KMS-11 (cell line): ENCODE results near the gene LOC128125822.

ENCODE experiments used
- H2AFZ ChIP-seq: fragments of 200-600 bp; sonication (generic); 2 replicates; pipeline ENCODE4 v1.6.1; 2016; ENCODE audit warnings: antibody characterized with exemption, mixed run types, low read depth
- H3K27ac ChIP-seq: fragments of 200-600 bp; sonication (generic); 2 replicates; pipeline ENCODE4 v1.6.1; 2016; ENCODE audit warnings: mild to moderate bottlenecking, mixed run types
- H3K27me3 ChIP-seq: fragments of 200-600 bp; sonication (generic); 2 replicates; pipeline ENCODE4 v1.6.1; 2017; ENCODE audit warnings: mild to moderate bottlenecking, low read depth, mixed run types, moderate library complexity; ENCODE audit not compliant: insufficient read depth
- H3K36me3 ChIP-seq: fragments of 200-600 bp; sonication (generic); 2 replicates; pipeline ENCODE4 v1.6.1; 2017; ENCODE audit warnings: mild to moderate bottlenecking, mixed run types; ENCODE audit not compliant: insufficient read depth
- H3K4me1 ChIP-seq: fragments of 200-600 bp; sonication (generic); 2 replicates; pipeline ENCODE4 v1.6.1; 2016; ENCODE audit warnings: mild to moderate bottlenecking, low read depth, mixed run types; ENCODE audit not compliant: poor library complexity, severe bottlenecking
- H3K4me2 ChIP-seq: fragments of 200-600 bp; sonication (generic); 2 replicates; pipeline ENCODE4 v1.7.0; 2016; ENCODE audit warnings: mild to moderate bottlenecking, mixed run types
- H3K4me3 ChIP-seq: fragments of 200-600 bp; sonication (generic); IDR thresholded peaks from 2 replicates; pipeline ENCODE4 v1.6.1; 2017; ENCODE audit warnings: low read depth, low read length, mixed read lengths; ENCODE audit not compliant: insufficient read depth
- H3K79me2 ChIP-seq: fragments of 200-600 bp; sonication (generic); 2 replicates; pipeline ENCODE4 v1.6.1; 2016; ENCODE audit warnings: low read depth, mixed run types; ENCODE audit not compliant: insufficient read depth
- H3K9ac ChIP-seq: fragments of 200-600 bp; sonication (generic); 2 replicates; pipeline ENCODE4 v1.6.1; 2016; ENCODE audit warnings: mild to moderate bottlenecking, mixed run types
- H4K20me1 ChIP-seq: fragments of 200-600 bp; sonication (generic); 2 replicates; pipeline ENCODE4 v1.6.1; 2016; ENCODE audit warnings: mild to moderate bottlenecking, mixed run types; ENCODE audit not compliant: insufficient read depth
- TF ChIP-seq, protein P1 (sequence below): fragments of 200-600 bp; sonication (generic); conservative IDR thresholded peaks from 2 replicates; pipeline ENCODE4 v1.6.1; 2017; ENCODE audit warnings: low read depth, mild to moderate bottlenecking, antibody characterized with exemption, low read length, moderate library complexity, mixed read lengths

The LOC128125822 gene

DNA sequence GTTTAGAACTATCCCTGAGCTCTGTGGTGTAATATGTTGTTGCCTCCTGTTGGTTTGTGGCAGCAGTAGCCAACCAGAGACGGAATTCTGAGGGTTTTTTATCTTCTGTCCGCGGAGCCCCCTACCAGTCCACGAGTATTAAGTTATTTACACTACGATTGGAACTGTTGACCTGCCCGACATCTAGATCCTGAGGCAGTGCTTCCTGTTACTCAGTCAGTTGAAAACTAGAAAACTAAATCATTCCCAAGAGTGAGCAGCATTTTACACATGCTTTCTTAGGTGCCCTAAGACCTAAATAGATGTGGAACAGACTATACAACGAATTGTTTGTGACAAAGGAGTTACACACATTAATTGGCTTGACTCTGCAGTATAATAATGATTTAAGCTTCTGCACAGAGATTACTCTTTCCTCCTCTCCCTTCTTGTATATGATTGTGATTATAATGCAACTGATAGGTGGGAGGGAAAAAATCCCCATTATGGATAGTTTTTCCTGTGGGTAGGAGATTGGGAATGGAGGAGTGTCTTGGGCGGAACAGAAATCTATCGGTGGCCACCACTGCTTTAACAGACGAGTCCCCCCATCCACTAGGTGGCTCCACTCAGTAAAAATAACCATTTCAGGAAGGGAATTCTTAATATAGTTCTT is 1.7 kb downstream of the LOC128125822 start:
- TF ChIP-seq, protein P1, sequence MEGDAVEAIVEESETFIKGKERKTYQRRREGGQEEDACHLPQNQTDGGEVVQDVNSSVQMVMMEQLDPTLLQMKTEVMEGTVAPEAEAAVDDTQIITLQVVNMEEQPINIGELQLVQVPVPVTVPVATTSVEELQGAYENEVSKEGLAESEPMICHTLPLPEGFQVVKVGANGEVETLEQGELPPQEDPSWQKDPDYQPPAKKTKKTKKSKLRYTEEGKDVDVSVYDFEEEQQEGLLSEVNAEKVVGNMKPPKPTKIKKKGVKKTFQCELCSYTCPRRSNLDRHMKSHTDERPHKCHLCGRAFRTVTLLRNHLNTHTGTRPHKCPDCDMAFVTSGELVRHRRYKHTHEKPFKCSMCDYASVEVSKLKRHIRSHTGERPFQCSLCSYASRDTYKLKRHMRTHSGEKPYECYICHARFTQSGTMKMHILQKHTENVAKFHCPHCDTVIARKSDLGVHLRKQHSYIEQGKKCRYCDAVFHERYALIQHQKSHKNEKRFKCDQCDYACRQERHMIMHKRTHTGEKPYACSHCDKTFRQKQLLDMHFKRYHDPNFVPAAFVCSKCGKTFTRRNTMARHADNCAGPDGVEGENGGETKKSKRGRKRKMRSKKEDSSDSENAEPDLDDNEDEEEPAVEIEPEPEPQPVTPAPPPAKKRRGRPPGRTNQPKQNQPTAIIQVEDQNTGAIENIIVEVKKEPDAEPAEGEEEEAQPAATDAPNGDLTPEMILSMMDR = peak; percentile 85
- H3K4me2 ChIP-seq = peak overlapping the region; percentile 93
- H3K4me3 ChIP-seq = peak overlapping the region; percentile 21
- peak overlapping the region; percentile 27; the same call in 1 of the 2 replicates for H2AFZ ChIP-seq
- peaks cover 31% of the 10 kb centered on the region for H4K20me1 ChIP-seq
- H3K4me1 ChIP-seq = peaks cover 23% of the 10 kb centered on the region
- H3K9ac ChIP-seq = peak overlapping the region; percentile 94
- peaks cover 24% of the 10 kb centered on the region for H3K36me3 ChIP-seq
- H3K79me2 ChIP-seq = peaks cover 51% of the 10 kb centered on the region
- no peaks in the 10 kb centered on the region for H3K27me3 ChIP-seq
- H3K27ac ChIP-seq = peak overlapping the region; percentile 89

DNA sequence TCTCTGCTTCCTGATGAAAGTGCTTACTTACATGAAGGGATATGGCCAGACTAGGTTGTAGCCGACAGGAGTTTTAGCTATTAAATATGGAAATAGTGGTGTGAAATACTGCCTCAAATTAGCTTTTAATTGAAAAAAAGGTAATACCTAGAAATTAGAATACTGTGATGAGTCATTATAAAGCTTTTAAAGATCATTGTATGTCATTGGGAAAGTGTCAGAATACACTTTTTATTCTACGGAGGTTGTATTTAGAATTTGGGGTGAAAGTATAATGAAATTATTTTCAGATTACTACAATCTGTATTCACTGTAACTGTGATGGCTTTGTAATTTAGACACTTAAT is 2.2 kb downstream of the LOC128125822 start:
- Histone ChIP-seq H3K36me3 (peaks cover 29% of the 10 kb centered on the region), H2AFZ (no peak overlapping the region), H3K27ac (peak overlapping the region; percentile 89; the same call in 1 of the 2 replicates), H3K4me3 (peak overlapping the region; percentile 21), H3K27me3 (no peaks in the 10 kb centered on the region), H3K9ac (peak overlapping the region; percentile 94; the same call in 1 of the 2 replicates), H4K20me1 (peaks cover 36% of the 10 kb centered on the region), H3K4me1 (peaks cover 23% of the 10 kb centered on the region), H3K4me2 (peak overlapping the region; percentile 93), H3K79me2 (peaks cover 54% of the 10 kb centered on the region)
- TF ChIP-seq, protein P1 = peak; percentile 45

DNA sequence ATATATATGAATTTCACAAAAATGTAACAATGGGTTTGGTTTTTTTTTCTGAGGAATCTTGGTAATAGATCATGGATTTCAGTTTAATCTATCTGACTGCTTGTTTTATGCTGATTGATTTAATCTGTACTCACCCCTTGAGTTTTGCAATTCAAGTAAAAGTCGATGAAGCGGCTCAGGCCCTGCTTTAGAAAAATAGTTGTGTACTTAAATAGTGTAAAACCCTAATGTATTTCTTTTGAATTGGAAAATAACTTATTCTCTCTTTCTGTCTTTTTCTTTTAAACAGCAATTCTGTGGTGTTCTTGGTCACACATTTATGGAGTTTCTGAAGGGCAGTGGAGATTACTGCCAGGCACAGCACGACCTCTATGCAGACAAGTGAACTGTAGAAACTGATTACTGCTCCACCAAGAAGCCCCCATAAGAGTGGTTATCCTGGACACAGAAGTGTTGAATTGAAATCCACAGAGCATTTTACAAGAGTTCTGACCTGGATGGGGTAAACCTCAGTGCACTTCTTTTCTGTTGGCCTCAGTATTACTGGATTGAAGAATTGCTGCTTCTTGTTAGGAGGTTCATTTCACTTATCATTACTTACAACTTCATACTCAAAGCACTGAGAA is 4.0 kb downstream of the LOC128125822 start:
- Histone ChIP-seq H3K36me3 (peaks cover 40% of the 10 kb centered on the region), H3K79me2 (peaks cover 54% of the 10 kb centered on the region)

GRCh38 chr6:63576985-63577712 is 4.9 kb downstream of the LOC128125822 start:
- Histone ChIP-seq H3K79me2 (peaks cover 54% of the 10 kb centered on the region), H3K9ac (no peak overlapping the region), H3K4me3 (no peak overlapping the region), H2AFZ (no peak overlapping the region), H3K4me2 (no peak overlapping the region), H4K20me1 (peaks cover 39% of the 10 kb centered on the region), H3K27me3 (no peaks in the 10 kb centered on the region), H3K27ac (no peak overlapping the region), H3K4me1 (peaks cover 14% of the 10 kb centered on the region), H3K36me3 (peaks cover 40% of the 10 kb centered on the region)
- TF ChIP-seq, protein P1 = no peak

More for the DNA sequence above, 4.0 kb downstream of the LOC128125822 start:
- no peak overlapping the region for H3K4me2 ChIP-seq
- H3K4me1 ChIP-seq = peaks cover 19% of the 10 kb centered on the region
- peaks cover 39% of the 10 kb centered on the region for H4K20me1 ChIP-seq
- no peaks in the 10 kb centered on the region for H3K27me3 ChIP-seq
- H3K9ac ChIP-seq = no peak overlapping the region
- H3K4me3 ChIP-seq = no peak overlapping the region
- TF ChIP-seq, protein P1 = no peak
- H2AFZ ChIP-seq = no peak overlapping the region
- H3K27ac ChIP-seq = no peak overlapping the region
